PC-3 (cell line): ENCODE measurements around the gene RASAL1.

ENCODE experiments used
- CTCF ChIP-seq: fragments of 300-600 bp; sonication (generic); conservative IDR thresholded peaks from 2 replicates; pipeline ENCODE4 v1.5.1; 2017; ENCODE audit warnings: antibody characterized with exemption, low read depth, mild to moderate bottlenecking, low read length
- EZH2 ChIP-seq: fragments of 300-600 bp; sonication (generic); IDR thresholded peaks from one replicate; pipeline ENCODE4 v1.6.1; 2017; ENCODE audit warnings: antibody characterized with exemption, mild to moderate bottlenecking, low read length; ENCODE audit not compliant: unreplicated experiment

- TF ChIP-seq EZH2 (no peak), CTCF (no peak)
Measured at GRCh38 chr12:113059071-113059595, 76.4 kb downstream of the RASAL1 start.
